K562 (cell line): ENCODE data around the gene ATAD3B. TPM values are rescaled to one million over a fixed set of nuclear protein-coding genes. Genes with fewer than 3 reads are reported as not detected.

Experiments
- CBX3 ChIP-seq, 2 experiments: IDR thresholded peaks; 1 replicate in 1 of 2; 2 replicates in 1 of 2; pipeline ENCODE4 v1.6.1; 2012; ENCODE audit warnings: inconsistent platforms in 2 of 2, low read length in 2 of 2, borderline replicate concordance in 1 of 2, control low read depth in 1 of 2
- CBX5 ChIP-seq: IDR thresholded peaks from 2 replicates; pipeline ENCODE4 v1.6.1; 2014; ENCODE audit warnings: low read depth, borderline replicate concordance
- GTF2E2 ChIP-seq: fragments of 200-800 bp; sonication (Bioruptor generic); IDR thresholded peaks from 2 replicates; pipeline ENCODE4 v1.6.1; 2016; ENCODE audit warnings: missing genetic modification characterization, missing compliant biosample characterization
- KLF13 ChIP-seq: fragments of 450-650 bp; IDR thresholded peaks from 2 replicates; pipeline ENCODE4 v1.6.1; 2016; ENCODE audit warnings: missing genetic modification characterization, low read depth, mild to moderate bottlenecking, missing compliant biosample characterization, moderate library complexity, borderline replicate concordance
- NR0B1 ChIP-seq: fragments of 450-650 bp; IDR thresholded peaks from one replicate; pipeline ENCODE4 v1.6.1; 2018; ENCODE audit warnings: mild to moderate bottlenecking, moderate library complexity; ENCODE audit not compliant: partially characterized antibody
- PBX2 ChIP-seq, 2 experiments: IDR thresholded peaks in 1 of 2; conservative IDR thresholded peaks in 1 of 2; 2 replicates each; pipeline ENCODE4 v1.6.1; 2016; ENCODE audit warnings: low read depth in 2 of 2, mild to moderate bottlenecking in 1 of 2, missing compliant biosample characterization in 1 of 2, missing genetic modification characterization in 1 of 2, moderate library complexity in 1 of 2
- TAF15 ChIP-seq: fragments of 200-400 bp; formaldehyde crosslinking; IDR thresholded peaks from 2 replicates; pipeline ENCODE4 v1.6.1; 2017; ENCODE audit warnings: mild to moderate bottlenecking, low read depth, low read length, moderate library complexity
- TRIM24 ChIP-seq, 2 experiments: fragments of 450-650 bp; IDR thresholded peaks; 2 replicates each; pipeline ENCODE4 v1.6.1; 2016
- TRIM28 ChIP-seq: fragments of 450-650 bp; IDR thresholded peaks from 2 replicates; pipeline ENCODE4 v1.6.1; 2017
- TSC22D4 ChIP-seq: fragments of 450-650 bp; IDR thresholded peaks from 2 replicates; pipeline ENCODE4 v1.6.1; 2016; ENCODE audit warnings: missing genetic modification characterization, missing biosample characterization, control low read depth
- XRCC3 ChIP-seq: fragments of 450-650 bp; IDR thresholded peaks from 2 replicates; pipeline ENCODE4 v1.6.1; 2017; ENCODE audit warnings: mild to moderate bottlenecking, moderate library complexity
- ZNF445 ChIP-seq: fragments of 250-450 bp; sonication (Bioruptor Pico); IDR thresholded peaks from 2 replicates; pipeline ENCODE4 v1.4.0; 2020; ENCODE audit warnings: low read depth, mild to moderate bottlenecking, moderate library complexity
- polyA plus RNA-seq, 8 experiments: library from polyadenylated mRNA; depleted of rRNA in 4 of 8; stranded (reverse) in 5 of 8; unstranded in 3 of 8; fragments of >200 nt; fragmentation: Nextera tagmentation in 2 of 8; fragmentation: Illumina TruSeq in 1 of 8; extraction: Ambion mirVana in 2 of 8; extraction: Trizol in 1 of 8; gene quantifications; 2 replicates each; pipeline versions ENCODE4 v1.2.1 to v1.2.3, GENCODE V29; 2011 to 2014; ENCODE audit warnings: inconsistent platforms in 1 of 8, missing spikeins in 1 of 8
- total RNA-seq, 7 experiments: library from RNA; depleted of rRNA in 6 of 7; stranded (reverse); fragments of >200 nt in 6 of 7; fragmentation: Illumina TruSeq in 2 of 7; extraction: Trizol in 2 of 7; gene quantifications; 2 replicates each; pipeline versions ENCODE4 v1.2.1 to v1.2.3, GENCODE V29; 2011 to 2021; ENCODE audit warnings: low replicate concordance in 1 of 7

ATAD3B gene
- total and polyA plus RNA-seq, 9 of the 15 experiments (the other 6 are each of a cell fraction or from before 2014, with no cell fraction given), result 0.07 to 113 (median 27.7) TPM

- no peak for TF ChIP-seq PBX2 (CRISPR knock-in tag; IDR thresholded peaks at IDR 0.05; ENCODE audit: low read depth)
- peak; percentile 43; the same call in 1 of the 2 replicates for TF ChIP-seq PBX2 (tag; conservative IDR thresholded peaks at IDR 0.05; ENCODE audit: low read depth)
- TF ChIP-seq CBX5, result 0 out of 2 replicates have a peak, but pooled peaks have one; percentile 16
- peak in 1 of 2 experiments; percentile 70; a peak in 2 of 3 replicates for TF ChIP-seq CBX3 (IDR thresholded peaks at IDR 0.05; ENCODE audit: borderline replicate concordance in 1 of 2, low read length in 2 of 2)
- peak; percentile 80 for TF ChIP-seq ZNF445 (CRISPR knock-in tag)
- TF ChIP-seq KLF13 (tag), result no peak
- TF ChIP-seq NR0B1, result no peak
- TF ChIP-seq TRIM28, result peak; percentile 80
- no peak for TF ChIP-seq GTF2E2 (tag)
- TF ChIP-seq TRIM24 (IDR thresholded peaks at IDR 0.05), result 0 out of 4 replicates have a peak, but pooled peaks of 1 of the 2 experiments have one; percentile 24
- no peak for TF ChIP-seq TAF15
- no peak for TF ChIP-seq TSC22D4 (tag)
- TF ChIP-seq XRCC3, result 0 out of 2 replicates have a peak, but pooled peaks have one; percentile 36
- TF ChIP-seq, all 486 proteins: peak for 9
These were observed 60.4 kb downstream of the ATAD3B start (continued) for GRCh38 chr1:1531947-1532346.
